Muscle of back (tissue), 11 donors: ENCODE data around the gene LIM2. TPM values are rescaled to one million over a fixed set of nuclear protein-coding genes. Genes with fewer than 3 reads are reported as not detected.
A peak's percentile ranks its signal among the peaks of the same experiment; 100 is the strongest.

Source experiments
- DNase-seq, 3 donors: peaks; one replicate each; pipeline versions ENCODE4 v3.0.0 to v3.0.0-alpha.2; 2013
- polyA plus RNA-seq, 10 donors: library from polyadenylated mRNA; unstranded; fragments of 120-200 nt; gene quantifications; one replicate each; pipeline ENCODE4 v1.2.1, GENCODE V29; 2013; ENCODE audit not compliant: insufficient read length in 10 of 10

The LIM2 gene
- polyA plus RNA-seq, 10 donors, result not detected

DNA sequence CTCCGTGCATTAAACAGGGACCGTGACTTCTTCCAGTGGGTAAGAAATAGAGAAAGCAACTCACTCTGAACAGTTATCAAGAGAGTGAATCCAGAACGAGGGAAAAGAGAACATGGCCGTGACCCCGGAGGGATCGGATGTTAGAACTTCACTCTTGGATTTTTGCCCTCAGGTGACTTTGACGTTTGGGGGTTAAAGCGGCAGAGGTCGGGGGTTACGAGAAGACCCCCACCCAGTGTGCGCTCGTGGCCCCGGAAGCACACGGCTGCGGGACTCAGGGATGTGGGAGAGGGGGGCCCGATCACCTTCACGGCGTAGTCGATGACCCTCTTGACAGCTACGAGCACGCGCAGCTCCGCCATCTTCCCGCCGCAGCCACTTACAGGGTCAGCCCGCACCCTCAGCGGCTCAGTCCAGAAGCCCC is 21.8 kb downstream of the LIM2 start, which contains the start of gene ETFB:
ETFB (minus strand) TSS at position 424 of the 424 bp plus-strand sequence; CDS start at position 362, 62 bp downstream.
- DNase-seq, result no peak

- DNase-seq, result peak; percentile 14 to 55 (median 15)
Observed at GRCh38 chr19:51365211-51365964, 22.4 kb downstream of the LIM2 start.

DNA sequence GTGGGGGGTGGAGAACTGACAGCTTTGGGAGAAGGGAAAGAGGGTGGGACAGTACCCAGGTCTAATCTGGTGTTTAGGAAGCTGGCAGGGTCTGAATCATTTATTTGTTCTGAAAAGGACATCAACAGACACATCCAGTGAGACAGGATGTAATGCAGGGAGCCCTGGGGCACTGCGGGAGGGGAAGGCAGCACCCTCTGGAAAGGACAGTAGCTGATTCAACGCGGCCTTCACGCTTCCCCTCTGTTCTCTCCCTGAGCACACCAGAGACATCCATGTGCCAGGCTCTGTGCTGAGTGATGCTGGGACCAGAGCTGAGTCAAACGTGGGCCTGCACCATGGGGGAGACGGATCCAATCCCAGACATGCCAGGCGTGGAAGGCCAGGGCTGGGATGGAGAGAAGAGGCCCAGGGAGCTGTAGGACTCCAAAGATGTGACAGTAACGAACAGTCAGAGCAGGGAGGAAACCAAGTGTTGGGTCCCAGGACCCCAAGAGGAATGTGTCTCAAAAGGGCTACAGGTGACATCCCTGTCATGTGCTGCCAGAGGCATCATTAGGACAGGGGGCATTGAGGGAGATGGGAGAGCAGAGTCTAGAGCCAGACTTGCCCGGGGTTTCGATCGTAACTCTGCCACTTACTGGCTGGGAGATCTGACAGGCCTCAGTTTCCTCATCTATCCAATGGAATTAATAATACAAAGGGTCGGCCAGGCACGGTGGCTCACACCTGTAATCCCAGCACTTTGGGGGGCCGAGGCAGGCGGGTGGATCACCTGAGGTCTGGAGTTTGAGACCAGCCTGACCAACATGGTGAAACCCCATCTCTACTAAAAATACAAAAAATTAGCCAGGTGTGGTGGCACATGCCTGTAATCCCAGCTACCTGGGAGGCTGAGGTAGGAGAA is 23.3 kb downstream of the LIM2 start:
- DNase-seq, result no peak

DNA sequence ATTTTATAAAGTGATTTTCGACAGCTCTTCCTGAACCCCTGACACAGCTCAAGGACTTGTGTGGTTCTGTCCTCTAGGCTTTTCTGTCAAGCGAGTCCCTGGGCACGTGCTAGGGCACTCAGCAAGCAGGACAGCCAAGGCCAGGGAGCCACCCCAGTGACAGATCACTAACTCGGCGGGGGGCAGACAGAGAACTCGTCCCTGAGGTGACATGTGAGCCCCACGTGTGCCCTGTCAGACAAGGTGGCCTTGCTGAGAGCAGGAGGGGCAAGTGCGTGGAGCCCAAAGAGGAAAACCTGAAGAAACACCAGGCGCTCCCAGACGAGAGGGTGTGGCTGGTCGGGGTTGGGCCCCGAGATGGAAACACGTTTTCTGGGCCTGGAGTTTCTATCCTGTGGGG is 26.5 kb downstream of the LIM2 start:
- DNase-seq, result no peak

DNA sequence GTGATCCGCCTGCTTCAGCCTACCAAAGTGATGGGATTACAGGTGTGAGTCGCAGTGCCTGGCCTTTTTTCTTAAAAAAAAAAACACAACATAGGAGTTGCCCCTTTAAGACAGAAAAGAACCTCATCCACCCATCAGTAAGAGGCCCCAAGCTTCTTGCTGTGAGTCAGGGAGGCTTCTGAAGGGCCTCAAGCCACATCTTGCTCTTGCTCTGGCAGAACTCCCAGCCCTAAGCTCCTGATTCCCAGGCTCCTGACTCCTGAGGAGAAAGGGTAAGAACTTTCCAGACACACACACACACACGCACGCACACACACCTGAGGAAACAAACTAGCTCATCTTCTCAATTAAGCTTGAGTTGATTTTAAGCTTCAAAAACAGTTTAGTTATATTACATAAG is 28.5 kb downstream of the LIM2 start:
- DNase-seq, result peak; percentile 36 to 71 (median 63)

- DNase-seq, result no peak
Observed at GRCh38 chr19:51357952-51358351, 29.8 kb downstream of the LIM2 start.

DNA sequence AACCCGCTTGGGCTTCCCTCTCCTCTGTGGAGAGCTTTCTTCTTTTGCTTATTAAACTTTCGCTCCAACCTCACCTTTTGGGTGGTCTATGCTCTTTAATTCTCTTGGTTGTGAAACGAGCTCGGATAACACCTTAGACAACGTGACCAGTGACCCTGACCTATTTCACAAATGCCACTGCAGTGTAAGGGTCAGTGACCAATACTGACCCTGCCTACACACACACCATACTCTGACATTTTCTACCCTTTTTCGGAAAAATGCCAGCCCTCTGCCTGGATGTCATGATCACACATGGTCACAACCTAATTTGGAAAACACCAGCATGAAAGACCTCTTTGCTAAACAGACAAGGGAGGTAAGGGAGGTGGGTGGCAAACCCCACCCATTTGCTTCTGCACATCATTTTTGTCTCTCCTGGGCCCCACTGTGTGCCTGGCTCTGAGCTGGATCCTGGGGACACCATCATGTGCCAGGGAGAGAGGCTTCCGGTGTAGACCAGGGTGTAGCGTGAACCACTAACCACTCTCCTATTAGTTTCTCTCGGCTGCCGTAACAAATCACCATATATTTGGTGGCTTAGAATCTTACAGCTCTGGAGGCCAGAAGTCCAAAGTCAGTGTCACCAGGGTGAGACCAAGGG is 31.5 kb downstream of the LIM2 start:
- DNase-seq, result no peak

GRCh38 chr19:51354742-51355148 is 33.0 kb downstream of the LIM2 start:
- DNase-seq, result no peak

DNA sequence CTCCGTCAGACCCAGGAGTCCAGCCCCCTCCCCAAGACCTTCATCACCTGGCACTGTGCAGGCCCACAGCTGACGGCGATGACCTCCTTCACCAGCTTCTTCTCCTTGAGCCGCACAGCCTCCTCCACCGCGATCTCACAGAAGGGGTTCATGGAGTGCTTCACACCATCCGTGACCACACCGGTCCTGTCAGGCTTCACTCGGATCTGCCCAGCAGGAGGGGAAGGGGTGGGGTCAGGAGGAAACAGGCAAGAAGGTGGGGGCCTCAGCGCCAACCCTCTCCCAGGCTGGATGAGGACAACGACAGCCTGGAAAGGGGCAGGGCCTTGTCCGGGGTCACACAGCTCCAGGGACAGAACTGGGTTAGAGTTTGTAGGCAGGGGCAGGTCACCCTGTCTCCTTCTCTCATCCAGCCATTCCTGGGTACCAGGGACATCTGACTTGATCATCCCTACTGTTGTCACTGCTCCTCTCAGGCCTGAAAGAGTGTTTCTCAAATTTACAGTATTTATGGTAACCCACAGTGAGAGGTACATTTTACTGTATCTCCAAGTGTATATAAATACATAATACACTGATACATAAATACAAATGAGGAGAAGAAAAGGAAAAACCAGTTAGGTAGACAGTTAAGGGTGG is 33.6 kb downstream of the LIM2 start:
- no peak for DNase-seq

- DNase-seq, result no peak
Observed at GRCh38 chr19:51352783-51353360, 34.9 kb downstream of the LIM2 start.

GRCh38 chr19:51351266-51351990 is 36.3 kb downstream of the LIM2 start:
- DNase-seq, result no peak

GRCh38 chr19:51347209-51347928 is 40.4 kb downstream of the LIM2 start:
- DNase-seq, result no peak

- no peak for DNase-seq
Observed at GRCh38 chr19:51346742-51347141, 41.0 kb downstream of the LIM2 start.

- no peak for DNase-seq
Observed at GRCh38 chr19:51345076-51345620, 42.6 kb downstream of the LIM2 start.

- no peak for DNase-seq
Observed at GRCh38 chr19:51342631-51343569, 44.9 kb downstream of the LIM2 start.

- DNase-seq, result no peak
Observed at GRCh38 chr19:51341976-51342580, 45.7 kb downstream of the LIM2 start, which contains the start of gene VSIG10L. Gene VSIG10L, minus strand, starts transcription at chr19:51342139. Its CDS starts 15 bp downstream, at chr19:51342124.

GRCh38 chr19:51341066-51341465 is 46.7 kb downstream of the LIM2 start:
- DNase-seq, result no peak
